IPS-18c (cell line): Measurements from ENCODE around the gene ZNF367.

Experiments
- H3K4me3 ChIP-seq: 2 replicates; pipeline ENCODE4 v1.7.0; 2013; ENCODE audit warnings: low read depth, mild to moderate bottlenecking, low read length, moderate library complexity; ENCODE audit not compliant: insufficient read depth
- H3K9me3 ChIP-seq: one replicate; pipeline ENCODE4 v1.6.1; 2013; ENCODE audit warnings: mild to moderate bottlenecking, low read length, moderate library complexity; ENCODE audit not compliant: control insufficient read depth, insufficient read depth

The ZNF367 gene

DNA sequence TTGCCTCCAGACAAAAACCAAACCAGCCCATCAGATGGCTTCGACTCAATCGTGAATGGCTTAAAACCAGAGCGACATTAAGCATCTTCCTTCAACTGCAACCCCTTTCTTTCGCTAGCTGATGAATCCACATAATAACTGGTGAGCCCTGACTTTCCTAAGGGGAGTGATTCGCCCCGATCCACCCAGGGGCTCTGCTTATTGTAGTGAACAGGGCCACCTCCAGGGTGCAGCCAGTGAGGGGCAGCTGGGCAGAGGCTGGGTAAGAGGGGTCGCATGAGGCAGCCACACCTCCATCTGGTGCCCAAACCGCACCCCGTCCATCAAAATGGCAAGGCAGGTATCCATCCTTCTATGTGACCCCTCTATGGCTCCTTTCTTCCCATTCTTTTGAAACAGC, 72.6 kb downstream of the ZNF367 start:
- Histone ChIP-seq H3K9me3 (peaks cover 4% of the 10 kb centered on the region), H3K4me3 (no peak overlapping the region)

DNA sequence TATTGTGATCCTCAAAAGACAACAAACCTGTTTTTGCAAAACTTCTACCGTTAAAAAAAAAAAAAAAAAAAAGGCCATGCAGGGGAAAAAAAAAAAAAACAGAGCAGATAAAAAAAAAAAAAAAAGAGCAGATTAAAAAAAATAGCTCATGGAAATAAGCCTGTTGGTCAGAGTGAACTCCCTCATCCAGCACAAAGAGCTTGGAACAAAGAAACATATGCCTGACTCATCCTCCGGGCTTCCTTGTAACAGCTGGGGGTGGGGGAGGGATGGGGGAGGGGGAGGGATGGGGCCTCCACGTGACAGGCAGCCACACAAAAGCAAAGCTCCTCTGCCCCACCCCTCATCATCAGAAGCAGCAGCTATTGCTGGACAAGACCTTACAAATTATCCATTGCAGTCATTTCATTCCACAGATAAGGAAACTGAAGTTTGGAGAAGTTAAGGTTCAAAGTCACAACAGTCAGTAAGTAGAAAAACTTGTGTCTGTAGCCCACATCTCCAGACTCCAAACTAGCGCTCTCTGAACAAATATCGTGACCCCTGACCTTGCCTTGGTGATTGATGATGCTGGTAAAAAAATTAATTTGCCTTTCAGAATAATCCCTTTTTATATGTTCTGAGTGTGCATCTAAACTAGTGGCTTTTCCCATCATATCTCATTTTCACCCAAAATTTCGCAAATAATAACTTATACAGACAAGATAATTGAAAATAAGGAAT, 73.6 kb downstream of the ZNF367 start:
- Histone ChIP-seq H3K9me3 (peaks cover 4% of the 10 kb centered on the region), H3K4me3 (no peak overlapping the region)

- Histone ChIP-seq H3K4me3 (no peak overlapping the region), H3K9me3 (peaks cover 4% of the 10 kb centered on the region)
Measured at GRCh38 chr9:96343515-96344360, 74.4 kb downstream of the ZNF367 start.

DNA sequence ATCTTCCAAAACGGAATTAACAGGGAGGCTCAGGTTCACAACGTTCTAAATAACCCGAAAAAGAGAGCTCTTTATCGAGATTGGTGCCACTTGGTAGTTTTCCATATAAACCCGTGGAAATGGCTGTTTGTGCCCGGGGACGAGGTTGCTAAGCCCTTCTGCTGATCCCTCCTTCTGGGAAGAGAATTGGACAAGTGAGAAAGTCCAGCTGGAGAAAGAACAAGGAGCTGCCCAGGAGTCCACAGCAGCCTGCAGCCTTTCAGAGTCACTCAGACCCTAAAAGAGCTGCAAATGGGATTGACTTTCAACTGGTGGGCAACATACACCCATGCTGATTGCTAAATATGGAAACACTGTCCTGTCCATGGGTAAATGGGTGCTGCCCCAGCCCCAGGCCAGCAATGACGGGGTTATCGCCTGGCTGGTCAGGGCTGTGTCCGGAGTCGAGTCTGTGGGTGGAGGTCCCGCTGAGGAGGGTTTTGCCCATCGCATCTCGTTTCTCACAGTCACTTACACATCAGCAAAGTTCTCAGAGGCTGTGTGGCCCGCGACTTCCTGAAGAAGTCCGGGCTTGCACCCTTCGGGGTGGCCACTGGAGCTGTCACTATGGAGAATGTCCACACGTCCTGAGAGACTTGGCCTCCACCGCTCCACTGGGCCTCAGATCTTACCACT, 75.5 kb downstream of the ZNF367 start:
- Histone ChIP-seq H3K9me3 (no peaks in the 10 kb centered on the region), H3K4me3 (no peak overlapping the region)

DNA sequence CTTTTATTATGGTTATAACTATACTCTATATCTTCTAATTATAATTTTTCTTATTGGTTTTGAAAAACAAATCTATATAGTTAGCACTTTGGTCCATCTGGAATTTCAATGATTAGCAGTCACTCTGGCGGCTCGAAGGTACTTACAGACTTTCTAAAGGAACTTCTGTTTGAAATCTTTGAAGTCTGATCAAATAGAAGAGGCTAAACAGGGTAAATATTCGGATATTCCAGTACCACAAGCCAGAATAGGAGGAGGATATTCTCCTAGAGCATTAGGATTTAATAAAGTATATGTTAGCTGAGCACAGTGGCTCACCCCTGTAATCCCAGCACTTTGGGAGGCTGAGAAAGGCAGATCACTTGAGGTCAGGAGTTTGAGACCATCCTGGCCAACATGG, 77.5 kb downstream of the ZNF367 start:
- H3K9me3 ChIP-seq = no peaks in the 10 kb centered on the region
- H3K4me3 ChIP-seq = no peak overlapping the region

DNA sequence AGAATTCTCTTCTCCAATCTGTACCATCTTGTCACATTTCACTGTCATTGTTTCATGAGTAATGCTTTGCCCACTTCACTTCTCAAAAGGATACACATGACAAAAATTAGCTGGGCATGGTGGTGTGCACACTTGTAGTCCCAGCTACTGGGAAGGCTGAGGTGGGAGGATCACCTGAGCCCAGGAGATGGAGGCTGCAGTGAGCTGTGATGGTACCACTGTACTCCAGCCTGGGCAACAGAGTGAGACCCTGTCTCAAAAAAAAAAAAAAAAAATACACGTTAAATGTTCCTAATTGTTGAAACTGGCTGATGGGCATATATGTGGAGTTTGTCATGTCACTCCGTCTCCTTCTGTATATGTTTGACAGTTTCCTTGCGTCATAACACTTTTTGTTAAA, 79.9 kb downstream of the ZNF367 start:
- Histone ChIP-seq H3K9me3 (no peaks in the 10 kb centered on the region), H3K4me3 (no peak overlapping the region)
